ENCODE data around the gene TUBB4A. TPM values are rescaled to one million over a fixed set of nuclear protein-coding genes. Genes with fewer than 3 reads are reported as not detected.
A peak's percentile ranks its signal among the peaks of the same experiment; 100 is the strongest.
"Not testable (repeated sequence)": the region's sequence is repeated elsewhere in the genome, so short reads cannot be mapped to it uniquely, and the experiment has no call there.

Gene TUBB4A
- polyA plus RNA-seq, 4 donors = 30.5 to 46.4 (median 35.2) TPM

GRCh38 chr19:6527893-6528543 is 25.9 kb upstream of the TUBB4A start:
- DNase-seq (ENCODE audit: low read depth in 4 of 4, low spot score in 3 of 4) = no peak

DNA sequence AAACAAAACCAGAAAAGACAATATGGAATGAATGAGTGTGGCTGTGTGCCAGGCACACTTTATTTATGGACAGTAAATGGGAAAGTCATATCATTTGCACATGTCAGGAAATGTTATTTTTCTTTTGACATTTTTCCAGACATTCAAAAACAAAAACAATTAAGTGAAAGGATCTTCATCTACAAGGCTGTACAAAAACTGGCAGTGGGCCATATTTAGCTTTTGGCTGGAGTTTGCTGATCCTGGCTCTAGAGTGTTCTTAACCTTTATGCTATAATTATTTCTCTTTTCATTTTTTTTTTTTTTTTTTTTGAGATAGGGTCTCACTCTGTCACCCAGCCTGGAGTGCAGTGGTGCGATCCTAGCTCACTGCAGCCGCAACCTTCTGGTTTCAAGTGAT is 22.2 kb upstream of the TUBB4A start:
- DNase-seq (ENCODE audit: low read depth in 4 of 4, low spot score in 3 of 4) = no peak

DNA sequence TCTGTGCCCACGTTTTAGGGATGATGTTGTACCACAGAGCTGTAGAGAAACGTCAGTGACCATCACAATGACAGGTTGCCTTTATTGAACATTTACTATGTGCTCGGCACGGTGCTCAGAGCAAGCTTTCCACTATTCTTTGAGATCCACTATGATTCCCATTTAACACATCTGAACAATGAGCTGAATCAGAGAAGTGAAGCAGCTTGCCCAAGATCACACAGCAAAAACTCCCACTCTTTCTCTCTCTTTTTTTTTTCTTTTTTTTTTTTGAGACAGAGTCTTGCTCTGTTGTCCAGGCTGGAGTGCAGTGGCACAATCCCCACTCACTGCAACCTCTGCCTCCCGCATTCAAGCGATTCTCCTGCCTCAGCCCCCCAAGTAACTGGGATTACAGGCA is 20.6 kb upstream of the TUBB4A start:
- no peak for DNase-seq (ENCODE audit: low read depth in 4 of 4, low spot score in 3 of 4)

GRCh38 chr19:6521718-6522646 is 19.9 kb upstream of the TUBB4A start:
- no peak for DNase-seq (ENCODE audit: low read depth in 4 of 4, low spot score in 3 of 4)

GRCh38 chr19:6519289-6519688 is 17.2 kb upstream of the TUBB4A start:
- DNase-seq (ENCODE audit: low read depth in 4 of 4, low spot score in 3 of 4) = no peak

DNA sequence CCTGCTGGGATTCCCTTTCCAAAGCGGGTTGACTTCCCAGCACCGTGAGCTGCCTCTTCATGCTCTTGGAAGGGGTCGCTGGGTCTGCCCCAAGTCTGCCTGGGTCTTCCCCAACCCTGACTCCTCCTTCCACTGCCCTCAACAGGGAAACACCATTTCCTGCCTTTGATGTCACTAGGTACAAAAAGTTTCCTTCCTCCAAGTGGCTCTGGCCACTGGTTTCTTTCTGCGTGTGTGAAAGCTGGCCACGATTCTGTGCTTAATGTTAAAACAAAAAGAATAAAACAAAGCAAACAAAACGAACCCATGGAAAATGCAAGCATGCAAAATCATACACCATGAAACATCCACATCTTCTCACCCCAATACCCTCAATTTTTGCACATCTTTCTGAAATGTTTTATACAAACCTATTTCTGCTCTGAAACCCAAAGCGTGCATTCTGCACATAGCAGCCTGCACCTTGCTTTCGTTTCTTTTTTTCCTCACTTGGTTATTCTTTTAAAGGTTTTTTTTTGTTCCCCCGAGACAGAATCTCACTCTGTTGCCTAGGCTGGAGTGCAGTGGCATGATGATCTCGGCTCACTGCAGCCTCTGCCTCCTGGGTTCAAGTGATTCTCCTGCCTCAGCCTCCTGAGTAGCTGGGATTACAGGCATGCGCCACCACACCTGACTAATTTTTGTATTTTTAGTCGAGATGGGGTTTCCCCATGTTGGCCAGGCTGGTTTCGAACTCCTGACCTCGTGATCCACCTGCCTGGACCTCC is 16.2 kb upstream of the TUBB4A start:
- DNase-seq (ENCODE audit: low read depth in 4 of 4, low spot score in 3 of 4) = no peak

DNA sequence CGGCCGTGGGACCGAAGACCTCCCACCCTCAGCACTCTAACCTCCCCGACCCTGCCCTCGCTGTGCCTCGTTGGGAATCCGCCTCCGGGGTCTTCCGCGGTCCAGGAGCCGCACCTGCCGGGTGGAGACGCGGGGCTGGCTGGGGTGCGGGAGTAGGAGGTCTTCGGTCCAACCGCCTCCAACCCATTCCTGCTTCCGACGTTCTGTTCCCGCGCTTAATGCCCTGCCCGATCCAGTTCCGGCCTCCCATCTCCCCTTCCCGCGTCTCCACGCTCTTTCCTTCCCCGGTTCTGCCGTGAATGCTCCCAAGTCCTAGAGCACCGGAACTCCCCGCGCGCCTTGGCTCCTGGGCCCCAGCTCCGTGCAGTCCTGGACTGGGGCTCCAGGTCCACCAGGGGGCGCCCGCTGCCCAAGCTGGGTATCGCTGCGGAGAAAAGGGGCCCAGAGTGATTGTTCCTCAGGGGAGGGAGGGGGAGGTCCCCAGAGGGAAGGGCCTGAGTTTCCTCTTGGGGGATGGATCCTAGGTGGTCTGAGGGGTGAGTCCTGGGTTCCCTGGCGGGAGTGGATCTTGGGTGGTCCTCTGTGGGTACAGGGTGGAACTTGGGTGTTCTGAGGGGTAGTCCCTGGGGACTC is 14.7 kb upstream of the TUBB4A start:
- DNase-seq (ENCODE audit: low read depth in 4 of 4, low spot score in 3 of 4) = peak; percentile 72 to 81 (median 78)

DNA sequence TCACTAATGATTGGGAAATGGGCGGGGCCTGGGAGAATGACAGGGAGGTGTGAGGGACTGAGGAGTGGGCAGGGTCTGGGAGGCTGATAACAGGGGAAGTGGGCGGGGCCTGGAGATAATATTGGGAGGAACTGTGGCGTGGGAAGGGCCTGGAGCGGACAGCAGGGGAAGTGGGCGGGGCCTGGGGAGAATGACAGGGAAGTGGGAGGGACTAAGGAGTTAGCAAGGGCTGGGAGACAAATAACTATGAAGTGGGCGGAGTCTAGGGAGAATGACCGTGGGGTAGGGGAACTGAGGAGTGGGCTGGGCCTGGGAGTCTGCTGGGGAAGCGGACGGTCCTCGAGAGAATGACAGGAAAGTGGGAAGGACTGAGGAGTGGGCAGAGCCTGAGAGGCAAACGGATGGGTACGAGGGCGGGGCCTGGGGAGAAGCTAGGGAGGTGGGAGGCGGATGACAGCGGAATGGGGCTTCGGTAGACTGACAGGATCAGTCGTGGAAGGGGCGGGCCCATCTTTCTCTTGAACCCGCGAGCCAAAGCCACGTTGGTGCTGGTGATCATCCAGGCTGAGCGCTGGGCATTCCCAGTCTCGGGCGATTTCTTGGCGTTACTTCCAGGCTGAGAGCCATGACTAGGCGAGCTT is 14.0 kb upstream of the TUBB4A start:
- peak; percentile 71 to 76 (median 73) for DNase-seq (ENCODE audit: low read depth in 4 of 4, low spot score in 3 of 4)

DNA sequence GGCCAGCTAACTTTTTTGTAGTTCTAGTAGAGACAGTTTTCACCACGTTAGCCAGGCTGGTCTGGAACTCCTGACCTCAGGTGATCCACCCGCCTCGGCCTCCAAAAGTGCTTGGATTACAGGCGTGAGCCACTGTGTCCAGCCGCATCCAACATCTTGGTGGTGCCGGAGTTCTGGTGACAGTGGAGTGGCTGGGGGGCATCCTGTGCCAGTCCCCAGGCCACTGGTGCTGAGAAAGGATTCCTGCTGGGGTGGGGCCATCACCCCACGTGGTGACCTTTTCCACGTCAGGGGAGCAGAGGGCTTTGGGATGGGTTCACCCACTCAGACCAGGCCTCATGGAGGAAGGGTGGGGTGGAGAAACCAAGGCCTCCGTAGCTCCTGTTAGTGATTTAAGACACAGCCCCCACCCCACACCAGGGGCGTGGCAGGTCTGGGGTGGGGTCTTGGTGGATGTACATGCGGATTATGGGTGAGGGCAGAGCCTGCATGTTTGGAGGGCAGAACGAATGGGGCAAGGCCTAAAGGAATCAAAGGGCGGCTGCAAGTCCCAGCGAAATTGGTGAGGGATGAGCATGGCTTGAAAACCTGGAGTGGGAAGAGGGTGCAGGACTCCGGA is 12.9 kb upstream of the TUBB4A start:
- DNase-seq (ENCODE audit: low read depth in 4 of 4, low spot score in 3 of 4) = no peak

GRCh38 chr19:6514089-6514488 is 12.0 kb upstream of the TUBB4A start:
- DNase-seq (ENCODE audit: low read depth in 4 of 4, low spot score in 3 of 4) = no peak

GRCh38 chr19:6510618-6511017 is 8.5 kb upstream of the TUBB4A start:
- DNase-seq (ENCODE audit: low read depth in 4 of 4, low spot score in 3 of 4) = no peak

- DNase-seq (ENCODE audit: low read depth in 4 of 4, low spot score in 3 of 4) = no peak
Measured at GRCh38 chr19:6509118-6509971, 7.2 kb upstream of the TUBB4A start.

GRCh38 chr19:6508028-6508771 is 6.1 kb upstream of the TUBB4A start:
- not testable (repeated sequence) for DNase-seq (ENCODE audit: low read depth in 4 of 4, low spot score in 3 of 4)

DNA sequence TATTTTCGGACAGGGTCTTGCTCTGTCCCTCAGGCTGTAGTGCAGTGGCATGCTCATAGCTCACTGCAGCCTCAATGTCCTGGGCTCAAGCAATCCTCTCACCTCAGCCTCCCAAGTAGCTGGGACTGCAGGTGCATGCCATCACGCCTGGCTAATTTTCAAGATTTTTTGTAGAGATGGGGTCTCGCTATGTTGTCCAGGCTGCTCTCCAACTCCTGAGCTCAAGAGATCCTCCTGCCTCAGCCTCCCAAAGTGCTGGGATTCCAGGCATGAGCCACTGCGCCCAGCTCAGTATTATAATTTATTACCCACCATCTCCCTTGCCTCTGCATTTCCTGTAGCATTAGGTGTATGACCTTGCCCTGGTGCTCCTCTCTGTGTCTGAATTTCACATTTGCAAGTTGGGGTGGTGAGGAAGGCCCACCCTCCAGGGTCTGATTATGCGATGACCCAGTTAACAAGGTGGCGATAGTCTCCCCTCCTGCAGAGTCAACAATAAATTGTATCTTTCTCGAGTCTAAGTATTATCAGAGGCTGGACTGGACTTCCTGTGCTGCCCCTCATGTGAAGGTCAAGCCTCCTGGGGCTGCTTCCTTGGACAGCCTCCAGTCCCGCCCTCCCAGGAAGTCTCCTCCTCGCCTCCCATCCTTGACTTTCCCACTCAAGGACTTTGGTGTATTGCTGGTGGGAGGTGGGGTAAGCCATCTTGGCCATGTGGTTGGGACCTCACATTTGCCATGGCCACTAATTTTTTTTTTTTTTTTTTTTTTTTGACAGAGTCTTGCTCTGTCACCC is 1.5 kb upstream of the TUBB4A start:
- DNase-seq (ENCODE audit: low read depth in 4 of 4, low spot score in 3 of 4) = no peak

DNA sequence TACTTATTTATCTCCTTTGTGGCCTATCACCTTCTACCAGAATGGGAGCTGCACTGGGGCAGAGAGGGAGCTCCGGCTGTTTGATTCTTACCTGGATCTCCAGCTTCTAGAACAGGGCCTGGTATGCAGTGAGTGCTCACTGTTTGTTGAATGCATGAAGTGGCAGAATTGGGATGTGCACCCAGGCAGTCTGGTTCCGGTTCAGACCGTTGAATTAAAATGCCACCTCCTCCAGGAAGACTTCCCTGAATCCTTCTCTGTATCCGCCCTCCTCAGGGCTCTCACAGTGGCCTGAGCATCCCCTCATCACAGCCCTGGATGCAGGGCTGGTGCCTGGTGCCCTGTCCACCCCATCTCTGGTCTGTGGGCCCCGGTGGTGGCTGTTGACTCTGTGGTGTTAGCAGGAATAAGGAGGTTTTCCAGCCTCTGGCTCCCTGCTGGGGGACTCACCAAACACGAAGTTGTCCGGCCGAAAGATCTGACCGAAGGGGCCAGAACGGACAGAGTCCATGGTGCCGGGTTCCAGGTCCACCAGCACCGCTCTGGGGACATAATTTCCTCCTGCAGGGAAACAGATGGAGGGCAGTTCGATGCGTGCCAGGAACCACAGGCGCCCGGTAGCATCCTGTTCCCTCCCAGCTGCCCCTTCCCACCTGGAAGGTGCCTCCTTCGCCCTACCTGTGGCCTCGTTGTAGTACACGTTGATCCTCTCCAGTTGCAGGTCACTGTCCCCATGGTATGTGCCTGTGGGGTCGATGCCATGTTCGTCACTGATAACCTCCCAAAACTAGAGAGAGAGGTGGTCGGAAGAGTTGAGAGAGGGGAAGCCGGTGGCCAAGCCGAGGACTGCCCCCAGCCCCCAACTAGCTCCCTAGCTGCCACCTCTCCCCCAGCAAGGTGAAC is 1.0 kb downstream of the TUBB4A start:
- DNase-seq (ENCODE audit: low read depth in 4 of 4, low spot score in 3 of 4) = no peak

DNA sequence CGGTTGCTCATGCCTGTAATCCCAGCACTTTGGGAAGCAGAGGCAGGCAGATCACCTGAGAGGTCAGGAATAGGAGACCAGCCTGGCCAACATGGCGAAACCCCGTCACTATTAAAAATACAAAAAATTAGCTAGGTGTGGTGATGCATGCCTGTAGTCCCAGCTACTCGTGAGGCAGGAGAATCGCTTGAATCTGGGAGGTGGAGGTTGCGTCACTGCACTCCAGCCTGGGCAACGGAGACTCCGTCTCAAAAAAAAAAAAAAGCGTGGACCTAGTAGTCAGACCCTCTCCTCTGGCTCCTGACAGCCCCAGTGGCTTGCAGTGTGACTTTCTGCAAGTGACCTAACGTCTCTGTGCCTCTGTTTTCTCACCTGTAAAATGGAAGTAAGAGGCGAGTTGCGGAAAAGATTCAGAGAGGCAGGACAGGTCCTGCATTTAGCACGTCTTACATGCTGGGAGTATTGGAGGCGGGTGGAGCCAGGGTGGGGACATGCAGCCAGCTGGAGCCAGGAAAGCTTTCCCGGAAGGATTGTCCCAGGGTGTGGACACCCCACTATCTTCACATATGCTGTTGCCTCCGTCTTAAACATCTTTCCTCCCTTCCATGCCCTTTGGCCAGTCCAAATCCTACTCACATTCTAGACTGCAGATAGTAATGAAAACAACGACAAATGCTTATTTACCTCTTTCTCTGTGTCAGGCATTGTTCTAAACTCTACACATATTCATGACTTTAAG is 2.9 kb downstream of the TUBB4A start:
- no peak for DNase-seq (ENCODE audit: low read depth in 4 of 4, low spot score in 3 of 4)
